OCI-LY1 (cell line): ENCODE results near the gene HERPUD2.

Experiments used
- H2AFZ ChIP-seq: fragments of 200-600 bp; sonication (generic), shearing (Covaris generic); 2 replicates; pipeline ENCODE4 v1.6.0; 2014; ENCODE audit warnings: antibody characterized with exemption, mild to moderate bottlenecking, low read length
- H3F3A ChIP-seq: fragments of 200-600 bp; sonication (generic), shearing (Covaris generic); 2 replicates; pipeline ENCODE4 v1.6.0; 2014; ENCODE audit warnings: mild to moderate bottlenecking, antibody characterized with exemption, low read length, moderate library complexity; ENCODE audit not compliant: insufficient read depth
- H3K27ac ChIP-seq: fragments of 200-600 bp; sonication (generic); 2 replicates; pipeline ENCODE4 v1.5.1; 2014; ENCODE audit warnings: low read length, mixed run types, mild to moderate bottlenecking, low read depth; ENCODE audit not compliant: poor library complexity, severe bottlenecking
- H3K27me3 ChIP-seq: fragments of 200-600 bp; sonication (generic); 2 replicates; pipeline ENCODE4 v1.6.0; 2014; ENCODE audit warnings: antibody characterized with exemption, mild to moderate bottlenecking, low read length, moderate library complexity; ENCODE audit not compliant: insufficient read depth
- H3K36me3 ChIP-seq: fragments of 200-600 bp; sonication (generic); 2 replicates; pipeline ENCODE4 v1.6.1; 2014; ENCODE audit warnings: mild to moderate bottlenecking, antibody characterized with exemption, low read length, moderate library complexity, mixed read lengths; ENCODE audit not compliant: insufficient read depth
- H3K4me1 ChIP-seq: fragments of 200-600 bp; sonication (generic); 2 replicates; pipeline ENCODE4 v1.5.1; 2014; ENCODE audit warnings: mild to moderate bottlenecking, low read length, moderate library complexity; ENCODE audit not compliant: insufficient read depth, severe bottlenecking
- H3K4me2 ChIP-seq: fragments of 200-600 bp; sonication (generic), shearing (Covaris generic); 2 replicates; pipeline ENCODE4 v1.6.1; 2014; ENCODE audit warnings: low read length
- H3K4me3 ChIP-seq: fragments of 200-600 bp; sonication (generic); 2 replicates; pipeline ENCODE4 v1.5.1; 2014; ENCODE audit warnings: low read length, low read depth, mild to moderate bottlenecking, mixed read lengths; ENCODE audit not compliant: poor library complexity, severe bottlenecking
- H3K79me2 ChIP-seq: fragments of 200-600 bp; shearing (Covaris generic); 2 replicates; pipeline ENCODE4 v1.6.1; 2016; ENCODE audit warnings: mixed run types, low read length, mixed read lengths; ENCODE audit not compliant: insufficient read depth
- H3K9ac ChIP-seq: fragments of 200-600 bp; sonication (generic), shearing (Covaris generic); 2 replicates; pipeline ENCODE4 v1.6.1; 2014; ENCODE audit warnings: mild to moderate bottlenecking, low read length, mixed read lengths
- H3K9me2 ChIP-seq: fragments of 200-600 bp; sonication (generic), shearing (Covaris generic); 2 replicates; pipeline ENCODE4 v1.6.1; 2014; ENCODE audit warnings: low read depth, mild to moderate bottlenecking, low read length, mixed read lengths
- H3K9me3 ChIP-seq: fragments of 200-600 bp; shearing (Covaris generic); 2 replicates; pipeline ENCODE4 v1.6.1; 2014; ENCODE audit warnings: low read length, mixed read lengths
- H4K20me1 ChIP-seq: fragments of 200-600 bp; sonication (generic), shearing (Covaris generic); 2 replicates; pipeline ENCODE4 v1.6.0; 2016; ENCODE audit warnings: mild to moderate bottlenecking, low read length; ENCODE audit not compliant: insufficient read depth
- EZH2 ChIP-seq: fragments of 200-600 bp; sonication (generic), shearing (Covaris generic); IDR thresholded peaks from 2 replicates; pipeline ENCODE4 v1.8.0; 2017; ENCODE audit warnings: borderline replicate concordance, mixed run types, mild to moderate bottlenecking, antibody characterized with exemption, low read length, moderate library complexity, mixed read lengths
- TF ChIP-seq, protein P1 (sequence below): fragments of 200-600 bp; sonication (generic), shearing (Covaris generic); IDR thresholded peaks from 2 replicates; pipeline ENCODE4 v1.5.1; 2017; ENCODE audit warnings: mild to moderate bottlenecking, antibody characterized with exemption, low read length, moderate library complexity, mixed read lengths

Gene HERPUD2

DNA sequence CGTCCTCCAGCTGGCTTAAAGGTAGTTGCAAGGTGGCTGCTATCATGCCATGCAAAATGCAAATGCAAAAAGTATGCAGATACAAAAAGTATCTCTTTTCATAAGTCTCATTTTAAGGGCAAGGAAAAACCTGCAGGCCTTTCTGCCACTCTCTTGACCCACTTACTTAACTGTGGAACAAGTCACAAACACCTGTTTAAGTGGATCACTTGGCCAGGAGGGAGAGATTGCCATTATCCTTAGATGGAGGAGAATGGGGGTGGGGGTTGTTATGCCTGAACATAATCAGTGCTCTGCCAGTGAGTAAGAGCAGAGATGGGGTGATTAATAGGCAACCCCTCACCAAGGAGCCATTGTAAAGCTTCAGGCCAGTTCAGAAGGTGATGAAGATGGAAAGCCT lies 25.1 kb upstream of the HERPUD2 start:
- peaks cover 13% of the 10 kb centered on the region for H3K4me1 ChIP-seq
- H3K79me2 ChIP-seq = no peaks in the 10 kb centered on the region
- no peak overlapping the region for H3K4me2 ChIP-seq
- no peaks in the 10 kb centered on the region for H3K9me3 ChIP-seq
- H3K4me3 ChIP-seq = no peak overlapping the region
- H3K36me3 ChIP-seq = no peaks in the 10 kb centered on the region
- TF ChIP-seq EZH2 = no peak
- TF ChIP-seq, protein P1, sequence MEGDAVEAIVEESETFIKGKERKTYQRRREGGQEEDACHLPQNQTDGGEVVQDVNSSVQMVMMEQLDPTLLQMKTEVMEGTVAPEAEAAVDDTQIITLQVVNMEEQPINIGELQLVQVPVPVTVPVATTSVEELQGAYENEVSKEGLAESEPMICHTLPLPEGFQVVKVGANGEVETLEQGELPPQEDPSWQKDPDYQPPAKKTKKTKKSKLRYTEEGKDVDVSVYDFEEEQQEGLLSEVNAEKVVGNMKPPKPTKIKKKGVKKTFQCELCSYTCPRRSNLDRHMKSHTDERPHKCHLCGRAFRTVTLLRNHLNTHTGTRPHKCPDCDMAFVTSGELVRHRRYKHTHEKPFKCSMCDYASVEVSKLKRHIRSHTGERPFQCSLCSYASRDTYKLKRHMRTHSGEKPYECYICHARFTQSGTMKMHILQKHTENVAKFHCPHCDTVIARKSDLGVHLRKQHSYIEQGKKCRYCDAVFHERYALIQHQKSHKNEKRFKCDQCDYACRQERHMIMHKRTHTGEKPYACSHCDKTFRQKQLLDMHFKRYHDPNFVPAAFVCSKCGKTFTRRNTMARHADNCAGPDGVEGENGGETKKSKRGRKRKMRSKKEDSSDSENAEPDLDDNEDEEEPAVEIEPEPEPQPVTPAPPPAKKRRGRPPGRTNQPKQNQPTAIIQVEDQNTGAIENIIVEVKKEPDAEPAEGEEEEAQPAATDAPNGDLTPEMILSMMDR = no peak
- no peak overlapping the region for H2AFZ ChIP-seq
- H3K27me3 ChIP-seq = no peaks in the 10 kb centered on the region
- no peaks in the 10 kb centered on the region for H4K20me1 ChIP-seq
- H3K9me2 ChIP-seq = no peaks in the 10 kb centered on the region
- H3K27ac ChIP-seq = no peak overlapping the region
- no peaks in the 10 kb centered on the region for H3F3A ChIP-seq
- no peak overlapping the region for H3K9ac ChIP-seq

DNA sequence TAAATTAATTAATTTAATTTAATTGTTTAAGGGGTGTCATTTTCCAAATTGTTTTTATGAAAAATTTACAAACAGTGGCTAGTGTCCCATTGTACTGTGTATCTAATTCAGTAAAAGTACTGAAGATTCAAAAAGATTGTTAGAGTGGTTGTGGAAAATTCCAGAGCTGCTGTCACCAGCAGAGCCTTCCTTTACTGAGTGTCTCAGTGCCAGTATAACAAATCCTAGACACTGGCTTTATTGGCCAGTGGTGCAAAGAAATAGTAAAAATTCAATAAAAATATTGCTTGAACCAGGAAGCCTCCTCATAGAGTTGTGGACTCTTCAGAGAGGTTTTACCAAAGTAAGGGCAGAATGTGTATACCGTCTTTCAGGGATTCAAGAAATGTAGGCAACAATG lies 23.1 kb upstream of the HERPUD2 start:
- Histone ChIP-seq H3F3A (no peaks in the 10 kb centered on the region), H2AFZ (no peak overlapping the region), H3K4me2 (no peak overlapping the region), H4K20me1 (no peaks in the 10 kb centered on the region), H3K4me3 (no peak overlapping the region), H3K4me1 (peaks cover 5% of the 10 kb centered on the region), H3K9me3 (no peaks in the 10 kb centered on the region), H3K79me2 (no peaks in the 10 kb centered on the region), H3K27ac (no peak overlapping the region), H3K9me2 (no peaks in the 10 kb centered on the region), H3K9ac (no peak overlapping the region), H3K27me3 (no peaks in the 10 kb centered on the region), H3K36me3 (no peaks in the 10 kb centered on the region)
- no peak for TF ChIP-seq EZH2
- TF ChIP-seq, protein P1 = no peak

DNA sequence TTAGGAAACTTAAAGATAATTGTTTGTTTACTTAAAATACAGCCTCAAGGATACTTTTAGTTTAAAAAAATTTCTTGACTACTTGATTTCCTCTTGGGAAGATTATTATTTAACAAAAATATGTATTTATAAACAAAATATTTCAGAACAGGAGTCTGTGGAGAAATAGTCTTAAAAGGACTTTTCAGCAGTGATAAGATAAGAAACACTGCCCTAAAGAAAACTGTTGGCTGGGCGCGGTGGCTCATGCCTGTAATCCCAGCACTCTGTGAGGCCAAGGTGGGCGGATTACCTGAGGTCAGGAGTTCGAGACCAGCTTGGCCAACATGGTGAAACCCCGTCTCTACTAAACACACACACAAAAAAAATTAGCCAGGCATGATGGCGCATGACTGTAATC lies 22.6 kb upstream of the HERPUD2 start:
- no peak overlapping the region for H2AFZ ChIP-seq
- no peak overlapping the region for H3K9ac ChIP-seq
- no peak overlapping the region for H3K27ac ChIP-seq
- H3K4me1 ChIP-seq = peaks cover 5% of the 10 kb centered on the region
- no peak overlapping the region for H3K4me3 ChIP-seq
- no peaks in the 10 kb centered on the region for H3K9me2 ChIP-seq
- no peak overlapping the region for H3K4me2 ChIP-seq
- no peak for TF ChIP-seq EZH2
- TF ChIP-seq, protein P1 = no peak
- H3K36me3 ChIP-seq = no peaks in the 10 kb centered on the region
- no peaks in the 10 kb centered on the region for H3F3A ChIP-seq
- no peaks in the 10 kb centered on the region for H4K20me1 ChIP-seq
- no peaks in the 10 kb centered on the region for H3K79me2 ChIP-seq
- H3K27me3 ChIP-seq = no peaks in the 10 kb centered on the region
- H3K9me3 ChIP-seq = no peaks in the 10 kb centered on the region
